ENCODE data around the gene BANP.
"Not testable (repeated sequence)": the region's sequence is repeated elsewhere in the genome, so short reads cannot be mapped to it uniquely, and the experiment has no call there.

The BANP gene

DNA sequence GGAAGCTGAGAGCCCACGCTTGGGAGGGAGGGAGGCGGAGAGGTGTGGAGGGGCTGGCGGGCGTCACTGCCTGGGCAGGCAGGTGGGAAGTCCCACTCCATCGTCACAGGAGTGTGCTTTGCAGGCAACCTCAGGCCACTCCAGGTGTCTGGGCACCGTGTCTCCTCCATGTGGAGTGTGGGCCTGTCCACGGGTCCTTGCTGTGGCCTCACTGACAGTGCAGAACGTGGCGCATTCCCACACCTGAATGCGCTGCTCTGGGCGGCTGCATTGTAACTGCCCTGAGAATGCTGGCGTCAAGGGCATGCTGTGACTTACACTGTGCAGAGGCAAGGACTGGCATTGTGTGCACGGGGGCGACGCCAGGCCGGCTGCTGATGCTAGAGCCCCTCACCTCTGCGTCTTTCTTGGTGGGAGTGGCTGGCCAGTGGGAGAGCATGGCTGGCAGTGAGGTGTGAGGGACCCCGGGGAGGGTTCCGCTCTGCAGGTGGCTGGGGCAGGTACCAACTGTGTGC lies 66.4 kb downstream of the BANP start:
- no peak for ATAC-seq

DNA sequence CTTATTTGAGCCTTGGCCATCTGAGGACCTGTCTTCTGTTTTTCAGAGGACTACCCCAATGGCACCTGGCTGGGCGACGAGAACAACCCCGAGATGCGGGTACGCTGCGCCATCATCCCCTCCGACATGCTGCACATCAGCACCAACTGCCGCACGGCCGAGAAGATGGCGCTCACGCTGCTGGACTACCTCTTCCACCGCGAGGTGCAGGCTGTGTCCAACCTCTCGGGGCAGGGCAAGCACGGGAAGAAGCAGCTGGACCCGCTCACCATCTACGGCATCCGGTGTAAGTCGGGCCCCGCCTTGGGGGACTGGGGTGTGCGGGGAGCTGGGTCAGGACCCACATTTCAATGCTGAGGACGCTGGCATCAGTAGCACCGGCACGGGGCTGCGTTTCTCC lies 67.1 kb downstream of the BANP start:
- ATAC-seq: not testable (repeated sequence)

DNA sequence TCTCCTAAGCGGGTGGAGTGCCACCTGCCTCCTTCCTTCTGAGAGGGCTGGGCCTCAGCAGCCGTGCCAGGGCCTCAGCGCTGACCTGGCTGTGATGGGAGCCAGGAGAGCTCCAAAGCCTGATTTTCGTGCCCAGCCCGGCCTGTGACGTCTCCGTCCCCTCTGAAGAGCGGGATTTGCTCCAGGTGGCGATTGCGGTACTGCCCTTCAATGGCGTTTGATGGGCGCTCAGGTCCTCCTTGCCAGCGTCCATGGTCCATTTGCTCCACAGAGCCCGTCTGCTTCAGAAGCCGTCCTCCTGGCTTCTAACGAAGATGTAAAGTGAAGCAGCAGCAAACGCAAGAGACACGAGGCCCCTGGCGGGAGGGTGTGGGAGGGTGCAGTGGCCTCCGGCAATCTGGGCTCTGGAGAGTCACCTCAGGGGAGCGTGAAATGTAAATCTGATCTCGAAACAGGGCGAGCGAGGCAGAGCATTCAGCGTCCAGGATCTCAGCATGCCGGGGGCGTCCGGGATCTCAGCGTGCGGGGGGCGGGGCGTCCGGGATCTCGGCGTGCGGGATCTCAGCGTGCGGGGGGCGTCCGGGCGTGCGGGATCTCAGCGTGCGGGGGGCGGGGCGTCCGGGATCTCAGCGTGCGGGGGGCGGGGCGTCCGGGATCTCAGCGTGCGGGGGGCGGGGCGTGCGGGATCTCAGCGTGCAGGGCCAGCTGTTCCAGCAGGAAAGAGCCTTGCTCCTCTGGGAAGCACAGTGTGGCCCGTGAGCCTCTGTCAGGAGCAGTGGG lies 68.0 kb downstream of the BANP start:
- ATAC-seq: not testable (repeated sequence)

DNA sequence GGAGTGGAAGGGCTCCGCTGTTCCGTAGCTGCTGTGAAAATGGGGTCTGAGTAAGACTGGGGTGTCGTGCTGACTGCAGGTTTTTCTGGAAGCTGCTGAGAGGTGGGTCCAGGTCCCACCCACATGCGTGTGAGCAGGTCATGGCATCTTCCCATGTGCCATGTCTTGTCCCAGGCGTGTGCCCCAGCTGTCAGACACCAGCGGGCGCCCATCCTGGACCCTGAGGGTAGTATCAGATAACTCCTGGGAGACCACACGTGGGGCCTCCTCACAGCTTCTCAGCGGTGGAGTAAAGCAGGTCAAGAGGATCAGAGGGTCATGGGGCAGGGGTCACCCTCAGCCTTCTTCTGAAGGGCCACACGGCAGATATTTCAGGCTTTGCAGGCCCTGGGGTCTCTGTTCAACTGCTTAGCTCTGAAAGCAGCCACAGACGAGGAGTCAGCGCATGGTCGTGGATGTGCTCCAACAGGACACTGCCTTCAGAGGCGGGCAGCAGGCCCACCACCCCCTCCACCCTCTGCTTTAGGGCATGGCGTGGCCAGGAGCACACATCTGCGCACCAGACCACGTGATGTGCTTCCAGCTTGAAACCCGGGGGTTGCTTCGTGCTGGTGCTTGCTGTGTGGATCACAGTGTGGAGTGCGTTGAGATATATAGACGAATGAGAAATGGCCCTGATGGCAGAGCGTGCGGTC lies 68.7 kb downstream of the BANP start:
- no peak for ATAC-seq

DNA sequence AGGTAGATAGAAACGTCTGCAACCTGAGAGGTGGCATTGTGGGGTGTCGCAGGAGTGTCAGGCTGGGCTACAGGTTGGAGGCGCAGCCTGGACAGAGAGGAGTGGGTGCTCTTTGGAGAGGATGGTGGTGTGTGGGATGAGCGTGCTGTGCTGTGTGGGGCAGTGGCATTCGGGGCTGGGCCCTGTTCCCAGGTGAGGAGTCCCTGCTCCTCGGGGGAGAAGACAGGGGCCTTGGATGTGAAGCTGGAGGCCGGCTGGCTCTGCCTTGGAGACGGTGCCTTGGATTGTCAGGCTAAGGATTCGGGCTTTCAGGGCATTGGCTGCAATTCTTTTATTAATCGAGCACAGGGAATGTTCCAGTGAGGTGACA lies 69.3 kb downstream of the BANP start:
- no peak for ATAC-seq

DNA sequence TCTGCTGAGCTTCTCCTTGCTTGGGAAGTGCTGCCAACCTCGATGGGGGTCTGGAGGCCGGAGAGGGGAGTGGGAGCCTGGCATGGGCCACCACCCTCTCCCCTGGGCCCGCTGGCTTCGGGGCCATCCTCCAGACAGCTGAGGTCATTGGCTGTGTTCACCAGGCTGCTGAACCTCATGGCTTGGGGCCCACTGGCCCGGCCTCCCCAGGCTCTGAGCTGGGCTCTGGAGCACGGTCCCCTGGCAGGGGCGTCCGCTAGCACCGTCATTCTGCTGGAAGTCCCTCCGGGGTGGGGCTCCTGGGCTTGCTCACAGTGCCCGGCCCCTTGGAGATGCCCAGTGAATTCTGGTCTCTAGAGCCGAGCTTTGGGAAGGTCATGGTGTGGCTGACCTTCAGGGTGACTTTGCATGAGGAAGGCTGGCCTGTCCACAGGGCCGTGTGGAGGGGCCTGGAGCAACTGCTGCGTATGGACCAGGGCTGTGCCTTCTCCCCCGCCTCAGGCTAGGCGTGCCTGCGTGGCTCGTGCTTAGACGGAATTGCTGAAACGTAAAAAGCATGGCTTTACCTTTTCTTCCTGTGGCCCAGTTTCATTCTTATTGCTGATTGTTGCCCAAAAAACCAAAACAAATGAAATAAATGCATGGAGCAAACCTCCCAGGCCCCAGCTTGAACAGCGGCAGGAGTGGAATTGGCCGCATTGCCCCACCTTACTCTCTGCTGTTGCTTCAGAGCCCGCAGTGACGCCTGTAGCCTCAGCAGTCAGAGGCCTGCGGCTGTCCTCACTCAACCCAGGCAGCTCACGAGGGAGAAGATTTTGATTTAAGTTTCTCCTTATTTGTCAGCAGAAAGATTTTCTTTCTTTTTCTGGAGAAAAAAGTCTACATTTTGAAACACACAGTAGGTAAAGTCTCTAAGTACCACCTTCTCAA lies 70.1 kb downstream of the BANP start:
- not testable (repeated sequence) for ATAC-seq

DNA sequence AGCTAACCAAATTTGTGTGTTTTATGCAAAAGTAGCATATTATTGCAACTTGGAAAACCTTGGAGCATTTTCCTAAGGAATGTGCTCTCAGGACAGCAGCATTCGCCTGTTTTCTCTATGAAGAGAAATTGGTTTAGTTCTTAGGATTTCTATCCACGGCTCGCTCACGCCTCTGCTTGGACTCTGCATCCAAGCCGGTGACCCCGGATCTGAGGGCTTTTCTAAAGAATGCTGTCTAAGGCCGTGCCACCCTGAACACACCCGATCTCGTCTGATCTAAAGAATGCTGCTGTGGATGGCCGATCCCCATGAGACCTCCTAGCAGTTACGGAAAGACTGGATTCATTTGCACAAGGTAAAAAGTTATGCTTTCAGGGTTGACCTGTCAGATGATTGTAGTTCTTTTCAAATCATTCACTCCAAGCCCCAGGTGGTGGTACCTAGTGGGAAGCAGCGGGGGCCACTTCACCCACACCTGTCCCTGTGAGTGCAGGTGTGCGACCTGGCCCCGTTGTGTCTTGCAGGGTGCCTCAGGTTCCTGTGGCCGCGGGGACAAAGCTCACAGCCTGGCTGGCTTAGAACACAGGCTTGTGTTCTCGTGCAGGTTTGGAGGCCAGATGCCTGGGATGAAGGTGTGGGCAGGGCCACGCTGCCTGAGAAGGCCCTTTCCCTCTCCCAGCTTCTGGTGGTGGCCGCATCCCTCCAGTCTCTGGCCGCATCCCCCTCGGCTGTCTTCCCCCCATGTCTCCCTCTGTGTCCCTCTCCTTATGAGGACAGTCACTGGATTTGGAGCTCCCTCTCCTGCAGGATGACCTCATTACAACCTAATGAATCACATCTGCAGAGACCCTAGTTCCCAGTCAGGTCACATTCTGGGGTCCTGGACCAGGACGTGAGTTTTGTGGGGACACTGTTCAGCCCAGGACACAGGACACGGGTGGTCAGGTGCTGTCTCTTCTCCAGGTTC lies 71.1 kb downstream of the BANP start:
- no peak for ATAC-seq

DNA sequence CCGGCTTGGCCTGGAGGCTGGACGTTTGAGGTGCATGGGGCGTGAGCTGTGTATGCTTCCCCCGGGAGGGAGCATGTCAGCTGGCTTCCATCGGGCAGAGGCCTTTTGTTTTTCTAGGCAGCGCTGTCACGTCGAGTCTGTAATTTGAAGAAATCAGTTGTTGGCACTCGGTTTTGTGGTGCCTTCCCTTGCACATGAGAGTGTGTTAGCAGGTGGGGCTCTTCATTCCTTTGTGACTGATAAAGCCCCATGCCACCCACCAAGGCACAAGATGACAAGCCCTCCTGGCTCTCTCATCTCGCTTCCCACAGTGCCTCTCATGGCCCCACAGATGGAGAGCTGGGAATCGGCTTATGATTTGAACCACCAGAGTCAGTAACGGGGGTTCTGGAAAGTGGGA lies 72.1 kb downstream of the BANP start:
- no peak for ATAC-seq

DNA sequence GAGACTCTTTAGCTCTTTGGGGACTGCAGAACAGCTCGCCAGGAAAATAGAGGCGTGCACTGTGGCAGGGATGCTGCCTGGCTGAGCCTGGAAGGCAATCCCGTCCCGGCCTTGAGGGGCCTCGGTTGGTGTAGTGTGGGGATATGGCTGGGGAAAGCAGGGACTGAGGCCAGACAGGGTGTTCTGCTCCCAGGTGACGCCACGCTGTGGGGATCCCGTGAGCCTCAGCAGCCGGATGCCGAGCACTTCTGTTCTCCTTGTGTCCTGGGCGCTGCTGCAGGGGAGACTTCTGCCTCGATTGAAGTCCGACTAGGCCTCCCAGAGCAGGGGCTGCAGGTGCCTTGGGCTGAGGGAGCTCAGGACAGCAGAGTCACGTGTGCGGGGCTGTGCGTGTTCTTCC lies 72.6 kb downstream of the BANP start:
- ATAC-seq: no peak

DNA sequence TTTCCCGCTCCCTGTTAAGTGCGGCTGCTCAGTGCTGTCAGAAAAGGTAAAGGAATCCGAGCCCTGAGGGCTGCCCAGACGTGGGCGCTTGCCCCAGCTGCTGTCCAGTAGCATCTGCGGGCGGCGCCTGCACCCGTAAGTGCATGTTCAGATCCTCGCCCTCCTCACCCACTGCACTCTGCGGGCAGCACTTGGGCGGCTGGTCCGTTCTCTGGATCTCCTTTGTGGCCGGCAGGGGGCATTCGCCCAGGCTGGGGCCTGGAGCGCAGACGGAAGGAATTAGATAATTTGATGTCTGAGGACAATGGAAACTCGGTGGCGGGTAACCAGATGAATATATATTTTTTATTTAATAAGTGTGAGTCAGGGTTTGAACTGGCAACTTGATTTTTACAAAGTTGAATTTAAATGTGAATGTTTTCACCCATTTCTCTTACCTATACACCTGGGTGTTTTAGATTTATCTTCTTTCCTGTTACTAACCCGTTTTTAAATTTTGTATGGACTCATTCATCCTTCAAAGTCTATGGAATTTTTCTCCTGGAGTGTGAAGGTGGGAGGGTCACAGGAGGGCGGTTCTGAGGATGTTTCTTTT lies 73.4 kb downstream of the BANP start:
- ATAC-seq: not testable (repeated sequence)

DNA sequence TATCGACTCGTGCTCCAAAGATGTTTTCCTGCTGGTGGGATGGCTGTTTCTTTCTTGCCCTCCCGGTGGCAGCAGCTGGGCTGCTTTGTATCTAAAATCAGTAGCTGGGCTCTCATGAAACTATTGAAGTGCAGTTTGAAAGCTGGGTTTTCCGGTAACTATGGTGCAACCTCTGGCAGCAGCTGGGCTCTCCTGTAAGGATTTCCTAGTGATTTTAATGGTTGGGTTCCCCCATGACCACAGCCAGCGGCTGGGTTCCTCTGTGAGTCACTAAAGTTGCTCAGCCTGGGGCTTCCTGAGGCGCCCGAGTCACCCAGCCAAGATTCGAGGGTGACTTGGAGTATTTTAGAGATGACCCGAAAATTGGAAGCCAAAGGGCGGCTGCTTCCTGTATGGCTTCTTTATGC lies 73.9 kb downstream of the BANP start:
- peak in 1 of 2 donors; percentile 94 for ATAC-seq

DNA sequence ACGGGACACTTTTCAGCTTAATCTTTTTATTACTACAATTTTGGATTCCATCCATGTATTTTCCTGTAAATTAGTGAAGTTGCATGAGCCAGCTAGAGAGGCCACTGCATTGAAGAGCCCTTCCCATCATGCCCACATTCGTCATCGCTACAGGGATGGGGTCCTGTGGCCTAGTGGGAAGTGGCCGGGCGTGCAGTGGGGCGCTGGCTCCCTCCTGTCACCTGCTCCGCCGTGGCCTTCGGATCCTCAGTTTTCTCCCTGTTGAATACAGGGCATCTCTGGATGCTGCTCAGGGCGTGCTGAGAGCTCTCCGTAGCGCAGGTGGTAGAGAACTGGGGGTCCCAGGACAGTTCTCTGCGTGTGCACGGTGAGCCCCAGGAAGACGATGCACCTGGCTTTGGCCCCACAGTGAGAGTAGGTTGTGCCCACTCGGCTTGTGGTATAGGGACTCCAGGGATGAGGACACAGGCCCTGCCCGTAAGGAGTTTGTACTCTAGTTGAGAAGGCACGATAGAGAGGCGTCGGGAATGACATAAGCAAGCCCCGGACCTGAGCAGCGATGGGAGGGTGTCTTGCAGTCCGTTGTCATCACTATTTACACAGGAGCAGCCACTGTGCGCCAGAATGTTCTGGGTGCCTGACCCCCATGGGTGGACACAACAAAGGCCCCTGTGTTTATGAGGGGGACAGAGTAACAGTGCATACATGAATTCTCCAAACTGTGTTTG lies 74.8 kb downstream of the BANP start:
- not testable (repeated sequence) for ATAC-seq

DNA sequence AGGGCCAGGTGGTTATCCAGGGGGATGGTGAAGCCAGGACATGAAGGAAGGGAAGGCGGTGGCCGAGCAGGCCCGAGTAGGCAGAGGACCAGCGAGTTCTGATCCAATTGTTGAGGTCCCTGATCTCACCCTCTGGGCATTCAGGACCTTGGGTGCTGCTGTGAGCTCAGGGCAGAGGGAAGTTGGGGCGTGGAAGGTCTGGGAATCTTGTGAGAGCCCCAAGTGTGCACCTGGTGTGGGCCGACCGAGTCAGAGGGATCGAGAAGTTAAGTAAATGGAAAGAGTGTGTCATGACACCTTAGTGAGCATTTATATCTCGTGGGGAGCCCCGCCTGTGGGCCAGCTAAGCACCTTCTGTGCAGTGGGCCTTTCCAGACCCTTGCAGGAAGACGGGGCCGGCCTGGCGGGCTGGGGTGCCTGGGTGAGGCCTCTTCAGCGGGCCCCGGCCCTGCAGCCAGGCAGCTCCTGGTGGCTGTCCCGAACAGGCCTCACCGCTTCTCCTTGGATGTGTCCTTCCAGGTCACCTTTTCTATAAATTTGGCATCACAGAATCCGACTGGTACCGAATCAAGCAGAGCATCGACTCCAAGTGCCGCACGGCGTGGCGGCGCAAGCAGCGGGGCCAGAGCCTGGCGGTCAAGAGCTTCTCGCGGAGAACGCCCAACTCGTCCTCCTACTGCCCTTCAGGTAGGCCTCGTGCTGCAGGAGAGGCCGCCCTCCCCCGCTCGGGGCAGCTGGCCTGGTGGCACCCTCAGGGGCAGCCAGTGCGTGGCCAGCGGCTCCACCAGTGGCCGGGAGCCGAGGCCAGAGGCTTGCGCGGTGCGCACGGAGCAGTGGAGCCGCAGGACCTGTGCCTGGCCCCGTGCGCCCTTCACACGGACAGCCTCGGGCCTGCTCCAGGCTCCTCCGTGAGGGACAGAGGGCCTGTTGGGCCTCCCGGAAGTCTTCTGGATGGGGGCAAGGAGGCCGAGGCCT lies 76.0 kb downstream of the BANP start:
- ATAC-seq: no peak

DNA sequence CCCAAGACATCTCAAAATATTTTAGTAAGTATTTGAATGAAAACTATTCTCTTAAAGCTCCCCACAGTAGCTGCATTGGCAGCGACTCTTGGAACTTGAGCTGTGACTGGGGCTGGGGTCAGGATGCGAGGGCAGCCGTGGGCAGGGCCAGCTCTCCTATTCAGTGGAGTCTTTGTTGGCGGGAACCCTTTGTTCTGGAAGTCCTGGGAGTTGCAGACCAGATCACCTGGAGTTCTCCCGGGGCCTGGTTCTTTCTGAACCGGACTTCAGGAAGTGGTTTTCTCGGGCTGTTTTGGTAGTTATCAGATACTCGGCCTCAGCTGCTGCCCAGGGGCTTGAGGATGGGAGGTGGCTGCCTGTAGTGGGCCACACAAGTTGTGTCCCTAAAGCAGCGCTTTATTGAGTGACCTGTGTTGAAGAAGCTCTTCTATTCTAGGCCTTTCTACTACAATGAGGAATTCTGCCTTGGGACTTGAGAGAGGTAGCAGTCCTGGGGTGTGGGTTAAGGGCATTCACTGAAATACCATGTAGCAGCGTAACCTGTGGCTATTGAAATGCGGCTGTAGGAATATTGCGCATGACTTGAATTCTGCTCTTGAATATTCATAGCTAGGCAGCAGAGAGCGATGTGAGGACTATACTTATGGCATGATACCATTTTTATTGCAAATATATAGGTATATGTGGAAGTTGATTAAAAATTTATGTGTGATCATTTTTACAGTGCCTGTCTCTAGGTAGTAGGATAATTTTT lies 77.1 kb downstream of the BANP start:
- not testable (repeated sequence) for ATAC-seq

DNA sequence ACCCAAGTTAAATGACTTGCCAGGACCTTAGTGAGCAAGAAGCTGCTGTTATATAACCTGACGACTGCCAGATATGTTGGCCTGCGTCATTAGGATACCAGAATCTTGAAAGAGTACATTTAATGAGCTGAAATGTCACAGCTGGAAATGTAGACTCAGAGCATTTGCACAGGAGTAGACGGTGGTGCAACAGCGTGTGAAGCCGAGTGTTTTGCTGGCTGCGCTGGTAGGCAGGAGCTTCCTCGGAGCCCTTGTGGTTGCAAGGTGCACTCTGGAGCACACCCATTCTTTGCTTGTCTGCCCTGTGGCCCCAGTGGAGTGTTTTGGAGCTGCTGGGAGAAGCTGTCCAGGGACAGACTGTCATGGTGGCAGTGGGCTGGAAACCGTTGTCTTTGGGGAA lies 79.3 kb downstream of the BANP start:
- ATAC-seq: no peak

DNA sequence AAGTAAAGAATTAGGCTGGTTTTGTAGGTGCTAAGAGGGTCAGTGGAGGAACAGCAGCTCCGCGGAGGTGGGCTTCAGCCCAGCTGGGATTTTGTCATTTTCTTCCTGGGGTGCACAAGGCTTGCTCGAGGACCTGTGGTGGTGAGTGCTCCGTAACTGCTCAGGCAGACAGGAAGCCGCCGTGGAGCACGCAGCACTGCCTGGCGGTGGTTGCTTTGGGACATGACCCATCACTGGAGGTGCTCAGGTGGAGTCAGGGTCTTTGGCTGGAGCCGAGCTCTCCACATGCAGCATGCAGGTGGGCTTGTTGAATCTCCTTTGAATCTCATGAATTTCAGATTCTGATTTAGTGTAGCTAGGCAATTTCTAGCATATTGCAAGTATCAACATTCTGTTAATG lies 79.7 kb downstream of the BANP start:
- not testable (repeated sequence) for ATAC-seq

DNA sequence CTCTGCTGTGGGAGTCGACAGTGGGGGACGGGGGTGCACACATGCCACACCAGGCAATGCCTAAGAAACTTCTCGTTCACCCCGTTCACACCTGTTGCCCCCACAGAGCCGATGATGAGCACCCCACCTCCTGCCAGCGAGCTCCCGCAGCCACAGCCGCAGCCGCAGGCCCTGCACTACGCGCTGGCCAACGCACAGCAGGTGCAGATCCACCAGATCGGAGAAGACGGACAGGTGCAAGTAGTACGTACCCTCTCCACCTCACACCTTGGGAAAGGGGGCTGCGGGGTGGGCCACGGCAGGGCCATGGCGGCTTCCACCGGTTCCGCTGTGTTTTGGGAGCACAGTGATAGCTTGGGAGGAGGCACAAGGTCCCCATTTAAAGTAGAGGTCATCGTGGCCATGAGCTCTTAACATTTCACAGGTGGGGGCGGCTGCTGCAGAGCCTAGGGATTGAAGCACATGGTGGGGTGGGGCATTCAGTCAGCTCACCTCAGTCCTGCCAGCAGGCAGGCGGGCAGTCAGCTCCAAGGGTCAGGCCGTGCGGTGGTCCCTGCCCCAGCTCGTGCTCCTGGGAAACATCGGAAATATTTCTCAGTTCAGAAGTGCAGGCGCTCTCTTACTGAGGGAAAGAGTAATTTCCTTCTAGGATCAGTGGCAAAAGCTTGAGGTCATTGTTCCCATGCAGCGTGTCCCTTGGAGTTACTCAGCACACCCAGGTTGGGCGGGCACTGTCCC lies 81.9 kb downstream of the BANP start:
- not testable (repeated sequence) for ATAC-seq

DNA sequence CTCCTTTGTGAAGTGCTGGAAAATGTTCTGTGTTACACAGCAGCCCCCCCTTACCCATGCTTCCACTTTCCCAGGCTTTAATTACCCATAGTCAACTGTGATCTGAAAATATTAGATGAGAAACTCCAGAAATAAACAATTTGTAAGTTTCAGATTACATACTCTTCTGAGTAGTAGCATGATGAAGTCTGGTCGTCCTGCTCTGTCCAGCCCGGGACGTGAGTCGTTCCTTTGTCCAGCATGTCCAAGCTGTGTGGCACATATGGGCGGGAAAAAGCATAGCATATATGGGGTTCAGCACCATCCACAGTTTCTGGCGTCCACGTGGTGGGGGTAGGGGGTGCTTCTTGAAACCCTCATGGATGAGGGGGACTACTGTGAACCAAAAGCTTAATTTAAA lies 83.5 kb downstream of the BANP start:
- no peak for ATAC-seq

All from activated CD4-positive, CD25-positive, alpha-beta regulatory T cell treated with anti-CD3 and anti-CD28 coated beads, Interleukin-2, amount 50 U/mL, for 24 hours (primary cell).